Endothelial cell of umbilical vein (primary cell): Measurements from ENCODE around the gene TIMELESS. TPM values are rescaled to one million over a fixed set of nuclear protein-coding genes. Genes with fewer than 3 reads are reported as not detected.

Experiments used
- BruUV-seq: library from RNA; stranded (reverse); fragments of 400-500 nt; replicated peaks from 2 replicates; lab custom pipeline; 2021; lab: Mats Ljungman, UMichigan
- CTCF ChIA-PET: fragments of 300-600, 350-600 bp; sonication (Branson Sonifier 250); formaldehyde crosslinking; loops from one replicate; lab custom pipeline; 2021; ENCODE audit warnings: antibody characterized with exemption, inconsistent platforms; lab: Charles Lee
- POLR2A ChIA-PET: fragments of 300-600, 350-600 bp; sonication (Branson Sonifier 250); formaldehyde crosslinking; loops from one replicate; lab custom pipeline; 2021; ENCODE audit warnings: antibody characterized with exemption, inconsistent platforms; lab: Charles Lee
- DNase-seq: peaks from one replicate; pipeline ENCODE4 v3.0.0-alpha.2; 2011; ENCODE audit warnings: low read depth, low spot score
- FAIRE-seq: peaks from 2 replicates; lab custom pipeline; 2011; peaks lifted over from hg19 to GRCh38; lab: Jason Lieb, UNC
- H2AFZ ChIP-seq: 2 replicates; pipeline ENCODE4 v1.6.0; 2012; ENCODE audit warnings: low read depth, low read length, control low read depth, inconsistent platforms
- H3K27ac ChIP-seq: 2 replicates; pipeline ENCODE4 v1.5.1; 2011; ENCODE audit warnings: low read depth, mild to moderate bottlenecking, control low read depth, low read length, moderate library complexity; ENCODE audit not compliant: insufficient read depth
- H3K27me3 ChIP-seq, 2 experiments: 2 replicates each; pipeline versions ENCODE4 v1.6.0 to v1.6.1; 2011; ENCODE audit warnings: low read length in 2 of 2, mixed read lengths in 1 of 2; ENCODE audit not compliant: control insufficient read depth in 2 of 2, insufficient read depth in 2 of 2
- H3K36me3 ChIP-seq, 2 experiments: 2 replicates in 1 of 2; 3 replicates in 1 of 2; pipeline ENCODE4 v1.5.1; 2011; ENCODE audit warnings: low read length in 2 of 2, mild to moderate bottlenecking in 1 of 2, moderate library complexity in 1 of 2; ENCODE audit not compliant: control insufficient read depth in 2 of 2, insufficient read depth in 2 of 2; ENCODE audit errors: extremely low read depth in 1 of 2
- H3K4me1 ChIP-seq: 3 replicates; pipeline ENCODE4 v1.5.1; 2011; ENCODE audit warnings: mild to moderate bottlenecking, low read length; ENCODE audit not compliant: control insufficient read depth, insufficient read depth; ENCODE audit errors: extremely low read depth
- H3K4me2 ChIP-seq: 2 replicates; pipeline ENCODE4 v1.6.1; 2011; ENCODE audit warnings: low read length, control low read depth, mixed read lengths; ENCODE audit not compliant: insufficient read depth
- H3K4me3 ChIP-seq, 3 experiments: fragments of 200-600 bp in 1 of 3; sonication (generic), shearing (Covaris generic) in 1 of 3; replicated peaks in 1 of 3; 2 replicates each; pipeline ENCODE4 v1.5.1; 2011 to 2016; ENCODE audit warnings: control low read depth in 3 of 3, low read length in 3 of 3, mild to moderate bottlenecking in 2 of 3, inconsistent platforms in 1 of 3, low read depth in 1 of 3, moderate library complexity in 1 of 3; ENCODE audit not compliant: insufficient read depth in 1 of 3
- H3K79me2 ChIP-seq: 2 replicates; pipeline ENCODE4 v1.6.0; 2012; ENCODE audit warnings: low read length, inconsistent platforms; ENCODE audit not compliant: control insufficient read depth, insufficient read depth
- H3K9ac ChIP-seq: replicated peaks from 2 replicates; pipeline ENCODE3; 2011; ENCODE audit warnings: low read length, control low read depth; ENCODE audit not compliant: insufficient read depth; ENCODE audit errors: extremely low read depth
- H3K9me1 ChIP-seq: replicated peaks from 3 replicates; pipeline ENCODE4 v1.6.0; 2011; ENCODE audit warnings: mild to moderate bottlenecking, low read length; ENCODE audit not compliant: control insufficient read depth, insufficient read depth; ENCODE audit errors: extremely low read depth
- H3K9me3 ChIP-seq: replicated peaks from 2 replicates; pipeline ENCODE4 v1.5.1; 2012; ENCODE audit warnings: low read length, inconsistent platforms; ENCODE audit not compliant: control insufficient read depth, insufficient read depth
- H4K20me1 ChIP-seq: replicated peaks from 2 replicates; pipeline ENCODE3; 2011; ENCODE audit warnings: mild to moderate bottlenecking, low read length; ENCODE audit not compliant: control insufficient read depth, insufficient read depth; ENCODE audit errors: extremely low read depth
- CTCF ChIP-seq, 2 donors: IDR thresholded peaks; 1 replicate in 1 of 2; 2 replicates in 1 of 2; pipeline ENCODE4 v1.5.1; 2011; ENCODE audit warnings: low read length in 2 of 2, mild to moderate bottlenecking in 2 of 2, moderate library complexity in 2 of 2, control low read depth in 1 of 2, inconsistent platforms in 1 of 2, low read depth in 1 of 2; ENCODE audit not compliant: insufficient read depth in 1 of 2; ENCODE audit errors: extremely low read depth in 1 of 2
- EZH2 ChIP-seq: IDR thresholded peaks from 2 replicates; pipeline ENCODE4 v1.6.1; 2012; ENCODE audit warnings: borderline replicate concordance, low read depth, mild to moderate bottlenecking, moderate library complexity, low read length, inconsistent platforms; ENCODE audit not compliant: severe bottlenecking
- FOS ChIP-seq: IDR thresholded peaks from 2 replicates; pipeline ENCODE4 v1.6.1; 2011; ENCODE audit warnings: mild to moderate bottlenecking, low read length, moderate library complexity, borderline replicate concordance; ENCODE audit not compliant: insufficient read depth
- GATA2 ChIP-seq: IDR thresholded peaks from 2 replicates; pipeline ENCODE4 v1.7.0; 2011; ENCODE audit warnings: low read depth, mild to moderate bottlenecking, moderate library complexity, mixed read lengths, low read length; ENCODE audit not compliant: insufficient read length, insufficient read depth
- JUN ChIP-seq: IDR thresholded peaks from 2 replicates; pipeline ENCODE4 v1.6.1; 2011; ENCODE audit warnings: borderline replicate concordance, low read depth; ENCODE audit not compliant: insufficient read length, insufficient read depth
- MAX ChIP-seq: IDR thresholded peaks from 2 replicates; pipeline ENCODE4 v1.6.1; 2011; ENCODE audit not compliant: insufficient read depth, insufficient read length
- MYC ChIP-seq: IDR thresholded peaks from one replicate; pipeline ENCODE4 v1.6.1; 2011; ENCODE audit warnings: mild to moderate bottlenecking, low read depth, low read length
- POLR2A ChIP-seq: IDR thresholded peaks from 2 replicates; pipeline ENCODE4 v1.6.1; 2012; ENCODE audit warnings: low read depth, mild to moderate bottlenecking, control low read depth, low read length
- POLR2AphosphoS5 ChIP-seq: IDR thresholded peaks from 2 replicates; pipeline ENCODE4 v1.6.1; 2012; ENCODE audit warnings: low read depth, mild to moderate bottlenecking, control low read depth, low read length, moderate library complexity; ENCODE audit not compliant: insufficient read depth
- dilution Hi-C: fragments of 300-500 bp; cut with MboI; formaldehyde crosslinking; loops from one replicate; pipeline ENCODE4 v1.15.0; 2019; ENCODE audit warnings: low sequenced_read_pairs; ENCODE audit not compliant: extremely low pct_ligation_motif_present
- intact Hi-C: fragments of 100-400 bp; cut with micrococcal nuclease; formaldehyde crosslinking; loops from one replicate; pipeline ENCODE4 v1.10.0; 2022
- polyA plus RNA-seq, 4 experiments: library from polyadenylated mRNA; depleted of rRNA in 3 of 4; stranded (reverse) in 3 of 4; unstranded in 1 of 4; fragments of >200 nt; gene quantifications; 2 replicates each; pipeline versions ENCODE4 v1.2.1 to v1.2.3, GENCODE V29; 2011 to 2012; ENCODE audit warnings: missing spikeins in 1 of 4
- total RNA-seq: library from RNA; stranded (reverse); gene quantifications from 2 replicates; pipeline ENCODE4 v1.2.3, GENCODE V29; 2021

Gene TIMELESS
- total and polyA plus RNA-seq, 2 donors (not counting 3 experiments of a cell fraction or from before 2014, with no cell fraction given) = 6.1 to 28.2 TPM

- Histone ChIP-seq H3K79me2 (no peaks in the 10 kb centered on the region), H3K36me3 (peaks cover 0 to under 1% of the 10 kb centered on the region in 2 experiments), H3K9ac (no peak overlapping the region), H3K4me2 (no peak overlapping the region), H3K9me3 (no peaks in the 10 kb centered on the region), H3K27ac (no peak overlapping the region), H3K4me1 (no peaks in the 10 kb centered on the region), H3K9me1 (no peaks in the 10 kb centered on the region), H4K20me1 (no peaks in the 10 kb centered on the region), H2AFZ (no peak overlapping the region), H3K27me3 (no peaks in the 10 kb centered on the region), H3K4me3 (no peak overlapping the region)
- ChIA-PET POLR2A (no interaction called here), CTCF (no interaction called here)
- dilution Hi-C loops (no loop called here), intact Hi-C loops (no loop called here)
- no peak for FAIRE-seq
- BruUV-seq = no TSS peak
- DNase-seq = no peak
- TF ChIP-seq EZH2 (no peak), JUN (no peak), MAX (no peak), POLR2AphosphoS5 (no peak), GATA2 (no peak), FOS (no peak), POLR2A (no peak), MYC (no peak), CTCF (IDR thresholded peaks at IDR 0.05; ENCODE audit: extremely low read depth in 1 of 2, insufficient read depth in 1 of 2, low read depth in 1 of 2, low read length in 2 of 2) (no peak)
Measured at GRCh38 chr12:56476972-56477432, 27.8 kb upstream of the TIMELESS start.
